HepG2 (cell line): ENCODE results near the gene U2AF2. TPM values are rescaled to one million over a fixed set of nuclear protein-coding genes. Genes with fewer than 3 reads are reported as not detected.

Experiments
- CAMTA2 ChIP-seq: sonication (generic); formaldehyde crosslinking; IDR thresholded peaks from 2 replicates; pipeline ENCODE4 v1.4.0; 2020; ENCODE audit warnings: mild to moderate bottlenecking, missing genetic modification reagents, borderline replicate concordance
- CBX2 ChIP-seq, 2 experiments: fragments of 200-600 bp in 1 of 2; sonication (generic); formaldehyde crosslinking in 1 of 2; IDR thresholded peaks; 2 replicates each; pipeline versions ENCODE4 v1.7.0 to v1.8.1; 2018 to 2022; ENCODE audit warnings: low read depth in 2 of 2, low read length in 1 of 2, mild to moderate bottlenecking in 1 of 2, missing genetic modification reagents in 1 of 2
- ETS1 ChIP-seq: sonication (generic); formaldehyde crosslinking; IDR thresholded peaks from 2 replicates; pipeline ENCODE4 v1.4.0; 2020; ENCODE audit warnings: missing genetic modification reagents
- HBP1 ChIP-seq: IDR thresholded peaks from 2 replicates; pipeline ENCODE4 v1.6.1; 2016; ENCODE audit warnings: low read depth, control low read depth
- HMGXB4 ChIP-seq, 2 experiments: sonication (generic) in 1 of 2; formaldehyde crosslinking in 1 of 2; IDR thresholded peaks; 2 replicates each; pipeline versions ENCODE4 v1.4.0 to v1.6.1; 2018 to 2020; ENCODE audit warnings: missing genetic modification reagents in 2 of 2, borderline replicate concordance in 1 of 2, low read depth in 1 of 2, mild to moderate bottlenecking in 1 of 2, missing biosample characterization in 1 of 2
- HNRNPUL1 ChIP-seq: fragments of 200-400 bp; formaldehyde crosslinking; IDR thresholded peaks from 2 replicates; pipeline ENCODE4 v1.6.1; 2017; ENCODE audit warnings: low read depth, mild to moderate bottlenecking, low read length, moderate library complexity
- KAT2B ChIP-seq: fragments of 150-350 bp; IDR thresholded peaks from 2 replicates; pipeline ENCODE4 v1.6.1; 2014; ENCODE audit warnings: low read depth, low read length, borderline replicate concordance
- MAF1 ChIP-seq: sonication (generic); formaldehyde crosslinking; IDR thresholded peaks from 2 replicates; pipeline ENCODE4 v1.5.0; 2020; ENCODE audit warnings: missing genetic modification reagents, borderline replicate concordance
- NAIF1 ChIP-seq: sonication (generic); formaldehyde crosslinking; IDR thresholded peaks from 2 replicates; pipeline ENCODE4 v1.5.0; 2020; ENCODE audit warnings: mild to moderate bottlenecking, missing genetic modification reagents, borderline replicate concordance
- SSRP1 ChIP-seq: IDR thresholded peaks from 2 replicates; pipeline ENCODE4 v1.6.1; 2016; ENCODE audit warnings: control low read depth
- TEAD3 ChIP-seq: optimal IDR thresholded peaks from 2 replicates; pipeline ENCODE3; 2016; ENCODE audit warnings: borderline replicate concordance
- TGIF2 ChIP-seq: IDR thresholded peaks from 2 replicates; pipeline ENCODE4 v1.6.1; 2016; ENCODE audit warnings: control low read depth, missing compliant biosample characterization
- U2AF1 ChIP-seq: fragments of 200-400 bp; formaldehyde crosslinking; optimal IDR thresholded peaks from 2 replicates; pipeline ENCODE3; 2017; ENCODE audit warnings: mild to moderate bottlenecking, low read depth, low read length
- WIZ ChIP-seq: sonication (generic); formaldehyde crosslinking; IDR thresholded peaks from 2 replicates; pipeline ENCODE4 v1.5.1; 2020; ENCODE audit warnings: mild to moderate bottlenecking, missing genetic modification reagents
- ZBTB7B ChIP-seq: sonication (generic); formaldehyde crosslinking; IDR thresholded peaks from 2 replicates; pipeline ENCODE4 v1.4.0; 2020; ENCODE audit warnings: missing genetic modification reagents
- ZGPAT ChIP-seq: IDR thresholded peaks from 2 replicates; pipeline ENCODE4 v1.6.1; 2016; ENCODE audit warnings: mild to moderate bottlenecking
- ZNF3 ChIP-seq: IDR thresholded peaks from 2 replicates; pipeline ENCODE4 v1.7.0; 2017; ENCODE audit warnings: inconsistent platforms
- ZNF362 ChIP-seq: sonication (generic); formaldehyde crosslinking; IDR thresholded peaks from 2 replicates; pipeline ENCODE4 v1.4.0; 2020; ENCODE audit warnings: missing genetic modification reagents, mild to moderate bottlenecking, borderline replicate concordance
- ZNF564 ChIP-seq: sonication (generic); formaldehyde crosslinking; IDR thresholded peaks from 2 replicates; pipeline ENCODE4 v1.8.1; 2023; ENCODE audit warnings: mild to moderate bottlenecking, missing genetic modification reagents
- ZNF709 ChIP-seq: sonication (generic); formaldehyde crosslinking; IDR thresholded peaks from 2 replicates; pipeline ENCODE4 v1.5.0; 2020; ENCODE audit warnings: mild to moderate bottlenecking, missing genetic modification reagents
- ZNF713 ChIP-seq: sonication (generic); formaldehyde crosslinking; IDR thresholded peaks from 2 replicates; pipeline ENCODE4 v1.4.0; 2020; ENCODE audit warnings: mild to moderate bottlenecking, missing genetic modification reagents
- ZNF782 ChIP-seq: sonication (generic); formaldehyde crosslinking; IDR thresholded peaks from 2 replicates; pipeline ENCODE4 v1.4.0; 2020; ENCODE audit warnings: missing genetic modification reagents, mild to moderate bottlenecking, borderline replicate concordance
- polyA plus RNA-seq, 8 experiments: library from polyadenylated mRNA; depleted of rRNA in 3 of 8; stranded (reverse) in 7 of 8; unstranded in 1 of 8; fragments of >200 nt; fragmentation: Illumina TruSeq in 4 of 8; extraction: Trizol in 4 of 8; gene quantifications; 2 replicates each; pipeline versions ENCODE4 v1.2.1 to v1.2.3, GENCODE V29; 2011 to 2016; ENCODE audit warnings: low read depth in 4 of 8, missing spikeins in 1 of 8, mixed read lengths in 1 of 8; ENCODE audit not compliant: insufficient read depth in 1 of 8
- total RNA-seq, 5 experiments: library from RNA; depleted of rRNA; stranded (reverse); fragments of >200 nt; fragmentation: Illumina TruSeq; extraction: Trizol; gene quantifications; 2 replicates each; pipeline ENCODE4 v1.2.3, GENCODE V29; 2016; ENCODE audit warnings: low read depth in 1 of 5

The U2AF2 gene
- total and polyA plus RNA-seq, 2 of the 13 experiments (the other 11 are each of a cell fraction or from before 2014, with no cell fraction given) = 84.3 to 124 TPM

GRCh38 chr19:55643003-55643886, 11.6 kb upstream of the U2AF2 start, which contains the start of gene ZNF581 (continued):
- TF ChIP-seq ZNF782 (CRISPR knock-in tag) (peak; percentile 31; the same call in 1 of the 2 replicates), TGIF2 (CRISPR knock-in tag) (peak; percentile 76), CBX2 (IDR thresholded peaks at IDR 0.05; ENCODE audit: low read depth, low read length) (no peak), CBX2 (CRISPR knock-in tag; IDR thresholded peaks at IDR 0.05; ENCODE audit: low read depth) (no peak), CAMTA2 (CRISPR knock-in tag) (no peak), ZNF713 (0 out of 2 replicates have a peak, but pooled peaks have one; percentile 32), ZNF362 (CRISPR knock-in tag) (peak; percentile 26; the same call in 1 of the 2 replicates), ZNF564 (CRISPR knock-in tag) (no peak), HNRNPUL1 (no peak), ETS1 (CRISPR knock-in tag) (0 out of 2 replicates have a peak, but pooled peaks have one; percentile 28), U2AF1 (peak; percentile 64), ZGPAT (CRISPR knock-in tag) (peak; percentile 82), HMGXB4 (CRISPR knock-in tag; IDR thresholded peaks at IDR 0.05; ENCODE audit: borderline replicate concordance in 1 of 2, low read depth in 1 of 2) (peak; percentile 26 to 84; a peak in 2 of 4 replicates), MAF1 (CRISPR knock-in tag) (no peak), HBP1 (no peak), WIZ (CRISPR knock-in tag) (no peak), SSRP1 (CRISPR knock-in tag) (no peak), ZNF3 (CRISPR knock-in tag) (no peak), ZNF709 (CRISPR knock-in tag) (no peak), NAIF1 (CRISPR knock-in tag) (peak; percentile 49; the same call in 1 of the 2 replicates), TEAD3 (CRISPR knock-in tag) (no peak), ZBTB7B (CRISPR knock-in tag) (peak; percentile 77), KAT2B (no peak)
